HG03469 (cell line): ENCODE measurements around the gene MON1B.
"Not testable (repeated sequence)": the region's sequence is repeated elsewhere in the genome, so short reads cannot be mapped to it uniquely, and the experiment has no call there.

Experiments
- ATAC-seq: cut with Tn5 transposase; IDR thresholded peaks from one replicate; pipeline ENCODE4 v1.9.1; 2021; ENCODE audit warnings: mild to moderate bottlenecking, moderate library complexity, moderate number of reproducible peaks; ENCODE audit not compliant: unreplicated experiment

MON1B gene

GRCh38 chr16:77238593-77238992 is 47.6 kb downstream of the MON1B start:
- ATAC-seq: no peak

- not testable (repeated sequence) for ATAC-seq
These were observed 51.5 kb downstream of the MON1B start for GRCh38 chr16:77242471-77242870.

GRCh38 chr16:77246150-77246549 is 55.2 kb downstream of the MON1B start:
- no peak for ATAC-seq

- ATAC-seq: no peak
These were observed 59.4 kb downstream of the MON1B start for GRCh38 chr16:77250400-77250799.
